ENCODE measurements around the gene PRPF38A.
"Not testable (repeated sequence)": the region's sequence is repeated elsewhere in the genome, so short reads cannot be mapped to it uniquely, and the experiment has no call there.

Gene PRPF38A

GRCh38 chr1:52367272-52367671 is 37.1 kb upstream of the PRPF38A start:
- Histone ChIP-seq H3K4me1 (ENCODE audit: low read depth, poor library complexity, severe bottlenecking) (peaks cover 24% of the 10 kb centered on the region), H3K27me3 (ENCODE audit: insufficient read depth, low read depth) (no peaks in the 10 kb centered on the region), H3K4me2 (peak overlapping the region; percentile 56; the same call in 1 of the 2 replicates), H3K27ac (no peak overlapping the region), H3K36me3 (ENCODE audit: insufficient read depth) (peaks cover under 1% of the 10 kb centered on the region; the same call in 1 of the 2 replicates), H3K9ac (no peak overlapping the region), H4K20me1 (ENCODE audit: insufficient read depth) (no peaks in the 10 kb centered on the region), H3K79me2 (ENCODE audit: insufficient read depth, low read depth) (peaks cover 15% of the 10 kb centered on the region; the same call in 1 of the 2 replicates), H3K4me3 (IDR thresholded peaks at IDR 0.05; ENCODE audit: insufficient read depth, low read depth, low read length) (peak overlapping the region; percentile 3), H2AFZ (ENCODE audit: low read depth) (no peak overlapping the region)
- TF ChIP-seq CTCF (conservative IDR thresholded peaks at IDR 0.05; ENCODE audit: low read depth, low read length), result no peak

GRCh38 chr1:52368383-52369172 is 35.8 kb upstream of the PRPF38A start:
- no peak overlapping the region for H3K9ac ChIP-seq
- H3K36me3 ChIP-seq (ENCODE audit: insufficient read depth), result peaks cover 9% of the 10 kb centered on the region; the same call in 1 of the 2 replicates
- no peak overlapping the region for H3K27ac ChIP-seq
- H2AFZ ChIP-seq (ENCODE audit: low read depth), result peak overlapping the region; percentile 15; the same call in 1 of the 2 replicates
- H3K4me1 ChIP-seq (ENCODE audit: low read depth, poor library complexity, severe bottlenecking), result peaks cover 24% of the 10 kb centered on the region
- peak overlapping the region; percentile 53 for H3K4me2 ChIP-seq
- H3K79me2 ChIP-seq (ENCODE audit: insufficient read depth, low read depth), result peaks cover 15% of the 10 kb centered on the region; the same call in 1 of the 2 replicates
- no peak overlapping the region for H3K4me3 ChIP-seq (IDR thresholded peaks at IDR 0.05; ENCODE audit: insufficient read depth, low read depth, low read length)
- TF ChIP-seq CTCF (conservative IDR thresholded peaks at IDR 0.05; ENCODE audit: low read depth, low read length), result no peak
- H4K20me1 ChIP-seq (ENCODE audit: insufficient read depth), result no peaks in the 10 kb centered on the region
- no peaks in the 10 kb centered on the region for H3K27me3 ChIP-seq (ENCODE audit: insufficient read depth, low read depth)

GRCh38 chr1:52369851-52370250 is 34.6 kb upstream of the PRPF38A start:
- H3K27ac ChIP-seq; H3K9ac ChIP-seq; H4K20me1 ChIP-seq (ENCODE audit: insufficient read depth); H3K4me2 ChIP-seq; H3K4me3 ChIP-seq (IDR thresholded peaks at IDR 0.05; ENCODE audit: insufficient read depth, low read depth, low read length); H3K27me3 ChIP-seq (ENCODE audit: insufficient read depth, low read depth); H2AFZ ChIP-seq (ENCODE audit: low read depth); H3K79me2 ChIP-seq (ENCODE audit: insufficient read depth, low read depth): not testable (repeated sequence)
- Histone ChIP-seq H3K36me3 (ENCODE audit: insufficient read depth) (peaks cover 20% of the 10 kb centered on the region; the same call in 1 of the 2 replicates), H3K4me1 (ENCODE audit: low read depth, poor library complexity, severe bottlenecking) (peaks cover 17% of the 10 kb centered on the region)

- H3K79me2 ChIP-seq (ENCODE audit: insufficient read depth, low read depth), result no peaks in the 10 kb centered on the region; the same call in 1 of the 2 replicates
- H4K20me1 ChIP-seq (ENCODE audit: insufficient read depth), result no peaks in the 10 kb centered on the region
- no peak overlapping the region for H3K4me2 ChIP-seq
- no peak for TF ChIP-seq CTCF (conservative IDR thresholded peaks at IDR 0.05; ENCODE audit: low read depth, low read length)
- H3K4me1 ChIP-seq (ENCODE audit: low read depth, poor library complexity, severe bottlenecking), result no peaks in the 10 kb centered on the region
- H3K9ac ChIP-seq, result no peak overlapping the region
- no peaks in the 10 kb centered on the region for H3K27me3 ChIP-seq (ENCODE audit: insufficient read depth, low read depth)
- peaks cover 72% of the 10 kb centered on the region; the same call in 1 of the 2 replicates for H3K36me3 ChIP-seq (ENCODE audit: insufficient read depth)
- H3K27ac ChIP-seq, result no peak overlapping the region
- no peak overlapping the region for H2AFZ ChIP-seq (ENCODE audit: low read depth)
- H3K4me3 ChIP-seq (IDR thresholded peaks at IDR 0.05; ENCODE audit: insufficient read depth, low read depth, low read length), result no peak overlapping the region
Observed at GRCh38 chr1:52385376-52385775, 19.0 kb upstream of the PRPF38A start.

- no peak for TF ChIP-seq CTCF (conservative IDR thresholded peaks at IDR 0.05; ENCODE audit: low read depth, low read length)
- Histone ChIP-seq H3K4me1 (ENCODE audit: low read depth, poor library complexity, severe bottlenecking) (no peaks in the 10 kb centered on the region), H3K27ac (no peak overlapping the region), H3K79me2 (ENCODE audit: insufficient read depth, low read depth) (no peaks in the 10 kb centered on the region; the same call in 1 of the 2 replicates), H2AFZ (ENCODE audit: low read depth) (no peak overlapping the region), H3K4me3 (IDR thresholded peaks at IDR 0.05; ENCODE audit: insufficient read depth, low read depth, low read length) (no peak overlapping the region), H3K4me2 (no peak overlapping the region), H3K9ac (no peak overlapping the region), H4K20me1 (ENCODE audit: insufficient read depth) (no peaks in the 10 kb centered on the region), H3K27me3 (ENCODE audit: insufficient read depth, low read depth) (no peaks in the 10 kb centered on the region), H3K36me3 (ENCODE audit: insufficient read depth) (peaks cover 75% of the 10 kb centered on the region; the same call in 1 of the 2 replicates)
Observed at GRCh38 chr1:52386458-52386857, 17.9 kb upstream of the PRPF38A start.
